Activated B cell treated with CpG ODN at 0.5 μM for 24 hours (primary cell): ENCODE measurements around the gene MAP3K10. TPM values are rescaled to one million over a fixed set of nuclear protein-coding genes. Genes with fewer than 3 reads are reported as not detected.

ENCODE experiments used
- ATAC-seq: fragments of 200-7000 bp; cut with Tn5 transposase; one replicate; pipeline ENCODE4 v1.10.0; 2021; ENCODE audit warnings: low read depth, mild to moderate bottlenecking, moderate library complexity
- CTCF ChIA-PET: fragments of 350-600 bp; sonication (Branson Sonifier 250); formaldehyde crosslinking; loops from one replicate; lab custom pipeline; 2021; ENCODE audit warnings: antibody characterized with exemption; lab: Charles Lee
- POLR2A ChIA-PET: fragments of 350-600 bp; sonication (Branson Sonifier 250); formaldehyde crosslinking; loops from one replicate; lab custom pipeline; 2021; ENCODE audit warnings: antibody characterized with exemption; lab: Charles Lee
- DNase-seq: peaks from one replicate; pipeline ENCODE4 v3.0.0; 2022
- H3K27ac Mint-ChIP-seq: one replicate; pipeline ENCODE4 v1.8.0; 2020; ENCODE audit warnings: mixed read lengths
- H3K27me3 Mint-ChIP-seq: one replicate; pipeline ENCODE4 v1.8.0; 2021; ENCODE audit warnings: mixed read lengths
- H3K36me3 Mint-ChIP-seq: one replicate; pipeline ENCODE4 v1.8.0; 2021; ENCODE audit warnings: low read depth, mixed read lengths
- H3K4me1 Mint-ChIP-seq: one replicate; pipeline ENCODE4 v1.8.0; 2021; ENCODE audit warnings: mixed read lengths
- H3K4me3 Mint-ChIP-seq: one replicate; pipeline ENCODE4 v1.8.0; 2020; ENCODE audit warnings: mild to moderate bottlenecking, mixed read lengths
- H3K9me3 Mint-ChIP-seq: one replicate; pipeline ENCODE4 v1.8.0; 2020; ENCODE audit warnings: mixed read lengths
- intact Hi-C: fragments of 100-400 bp; cut with micrococcal nuclease; formaldehyde crosslinking; loops from one replicate; pipeline ENCODE4 v1.15.1; 2024
- total RNA-seq: library from RNA; stranded (reverse); gene quantifications from 2 replicates; pipeline ENCODE4 v1.2.3, GENCODE V29; 2022
- TF ChIP-seq, protein P1 (sequence below): fragments of 200-600 bp; IDR thresholded peaks from one replicate; pipeline ENCODE4 v1.8.0; 2022; ENCODE audit warnings: antibody characterized with exemption, mild to moderate bottlenecking

Gene MAP3K10
- total RNA-seq, result 16.4 and 20.5 TPM in 2 replicates

- DNase-seq (peak; percentile 83), ATAC-seq (peak; percentile 89)
- Mint-ChIP-seq H3K27ac (peak within 1 kb of the TSS; percentile 86), H3K4me1 (peaks cover 31% of the 10 kb centered on the region), H3K4me3 (peak within 1 kb of the TSS; percentile 90), H3K9me3 (no peaks in the 10 kb centered on the region), H3K36me3 (no peaks in the 10 kb centered on the region), H3K27me3 (no peaks in the 10 kb centered on the region)
- TF ChIP-seq, protein P1, sequence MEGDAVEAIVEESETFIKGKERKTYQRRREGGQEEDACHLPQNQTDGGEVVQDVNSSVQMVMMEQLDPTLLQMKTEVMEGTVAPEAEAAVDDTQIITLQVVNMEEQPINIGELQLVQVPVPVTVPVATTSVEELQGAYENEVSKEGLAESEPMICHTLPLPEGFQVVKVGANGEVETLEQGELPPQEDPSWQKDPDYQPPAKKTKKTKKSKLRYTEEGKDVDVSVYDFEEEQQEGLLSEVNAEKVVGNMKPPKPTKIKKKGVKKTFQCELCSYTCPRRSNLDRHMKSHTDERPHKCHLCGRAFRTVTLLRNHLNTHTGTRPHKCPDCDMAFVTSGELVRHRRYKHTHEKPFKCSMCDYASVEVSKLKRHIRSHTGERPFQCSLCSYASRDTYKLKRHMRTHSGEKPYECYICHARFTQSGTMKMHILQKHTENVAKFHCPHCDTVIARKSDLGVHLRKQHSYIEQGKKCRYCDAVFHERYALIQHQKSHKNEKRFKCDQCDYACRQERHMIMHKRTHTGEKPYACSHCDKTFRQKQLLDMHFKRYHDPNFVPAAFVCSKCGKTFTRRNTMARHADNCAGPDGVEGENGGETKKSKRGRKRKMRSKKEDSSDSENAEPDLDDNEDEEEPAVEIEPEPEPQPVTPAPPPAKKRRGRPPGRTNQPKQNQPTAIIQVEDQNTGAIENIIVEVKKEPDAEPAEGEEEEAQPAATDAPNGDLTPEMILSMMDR, result no peak
- POLR2A ChIA-PET, result interaction anchor here (0.6 to 1.4 kb wide), 11 partner anchors 15 to 839 kb away, joined by 3 to 14 read pairs (median 5); partner anchors contain the start of genes AKT2, PSMC4, ZNF780A and ZNF780B
- intact Hi-C loops, result loop anchor here (1.0 to 2.0 kb wide), 5 partner anchors 26 to 220 kb away; partner anchors contain the start of genes AKT2, C19orf47, PLD3 and PSMC4
- CTCF ChIA-PET, result interaction anchor here (0.7 to 1.2 kb wide), 2 partner anchors 47 to 1416 kb away, joined by 4 to 5 read pairs; no protein-coding TSS in a partner anchor
Observed at GRCh38 chr19:40190891-40191835, at the start of gene MAP3K10. MAP3K10 (plus strand) TSS chr19:40191426; CDS start chr19:40192032, 606 bp downstream.

- Mint-ChIP-seq H3K27me3 (peaks cover 2% of the 10 kb centered on the region), H3K36me3 (no peaks in the 10 kb centered on the region), H3K9me3 (no peaks in the 10 kb centered on the region), H3K27ac (no peak overlapping the region), H3K4me1 (peaks cover 48% of the 10 kb centered on the region), H3K4me3 (no peak overlapping the region)
- DNase-seq (no peak), ATAC-seq (no peak)
- TF ChIP-seq, protein P1, result no peak
- intact Hi-C loops, result loop anchor here (10.0 kb wide), 1 partner anchor 143 kb away; the partner anchor contains the start of gene AKT2
- ChIA-PET POLR2A (interaction anchor here (0.6 to 1.1 kb wide), 2 partner anchors 24 to 48 kb away, joined by 3 to 4 read pairs; no protein-coding TSS in a partner anchor), CTCF (interaction anchor here (0.6 to 3.9 kb wide), 5 partner anchors 21 to 493 kb away, joined by 3 to 29 read pairs (median 24); partner anchors contain the start of gene TTC9B)
Observed at GRCh38 chr19:40141551-40141950, 49.7 kb upstream of the MAP3K10 start.

DNA sequence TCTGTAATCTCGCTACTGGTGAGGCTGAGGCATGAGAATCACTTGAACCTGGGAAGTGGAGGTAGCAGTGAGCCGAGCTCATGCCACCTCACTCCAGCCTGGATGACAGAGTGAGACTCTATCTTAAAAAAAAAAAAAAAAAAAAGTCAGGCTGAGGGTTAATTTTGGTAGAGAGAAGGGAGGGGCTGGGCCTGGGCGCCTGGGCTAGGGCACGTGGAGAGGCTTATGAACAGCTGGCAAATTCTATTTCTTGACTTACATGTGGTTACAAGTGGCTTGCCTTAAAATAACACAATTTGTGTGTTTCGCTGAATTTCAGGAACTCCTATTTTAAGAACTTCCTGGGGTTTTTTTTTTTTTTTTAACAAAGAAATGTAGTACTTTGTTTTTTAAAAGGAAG lies 47.6 kb upstream of the MAP3K10 start:
- Mint-ChIP-seq H3K9me3 (no peaks in the 10 kb centered on the region), H3K4me3 (peak overlapping the region; percentile 48), H3K36me3 (no peaks in the 10 kb centered on the region), H3K4me1 (peaks cover 62% of the 10 kb centered on the region), H3K27ac (peak overlapping the region; percentile 65), H3K27me3 (no peaks in the 10 kb centered on the region)
- intact Hi-C loops, result loop anchor here (10.0 kb wide), 1 partner anchor 141 kb away; the partner anchor contains the start of gene AKT2
- CTCF ChIA-PET, result interaction anchor here (0.6 to 2.1 kb wide), 6 partner anchors 22 to 277 kb away, joined by 3 to 5 read pairs (median 4); partner anchors contain the start of gene MAP3K10
- peak; percentile 69 for ATAC-seq
- POLR2A ChIA-PET, result interaction anchor here (0.6 to 2.0 kb wide), 6 partner anchors 20 to 699 kb away, joined by 3 to 7 read pairs (median 5); no protein-coding TSS in a partner anchor
- TF ChIP-seq, protein P1, result no peak
- DNase-seq, result no peak

DNA sequence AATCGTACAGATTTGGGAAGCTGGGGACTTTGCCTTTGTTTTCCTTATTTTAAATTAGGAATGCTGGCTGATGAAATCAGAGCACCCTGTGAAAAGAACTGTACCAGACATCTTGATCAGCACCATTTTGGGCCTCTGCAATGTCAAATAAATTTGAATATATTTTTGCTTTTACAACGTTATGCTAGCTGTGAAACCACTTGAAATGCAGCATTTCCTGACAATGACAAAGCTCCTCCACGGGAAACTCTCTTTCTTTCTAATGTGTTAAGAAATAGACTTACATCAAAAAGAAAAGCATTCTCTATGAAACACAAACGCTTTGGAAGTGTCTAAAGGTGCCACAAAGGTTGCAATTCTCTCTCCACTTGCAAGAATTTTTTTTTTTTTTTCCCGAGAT lies 47.1 kb upstream of the MAP3K10 start:
- no peaks in the 10 kb centered on the region for H3K27me3 Mint-ChIP-seq
- ChIA-PET POLR2A (interaction anchor here (0.6 to 2.0 kb wide), 7 partner anchors 20 to 699 kb away, joined by 3 to 7 read pairs (median 5); no protein-coding TSS in a partner anchor), CTCF (interaction anchor here (0.6 to 2.1 kb wide), 6 partner anchors 22 to 277 kb away, joined by 3 to 5 read pairs (median 4); partner anchors contain the start of gene MAP3K10)
- no peak for DNase-seq
- no peaks in the 10 kb centered on the region for H3K9me3 Mint-ChIP-seq
- no peak for ATAC-seq
- H3K36me3 Mint-ChIP-seq, result no peaks in the 10 kb centered on the region
- TF ChIP-seq, protein P1, result no peak
- H3K4me1 Mint-ChIP-seq, result peaks cover 62% of the 10 kb centered on the region
- peak overlapping the region; percentile 52 for H3K4me3 Mint-ChIP-seq
- H3K27ac Mint-ChIP-seq, result peak overlapping the region; percentile 65
- intact Hi-C loops, result loop anchor here (10.0 kb wide), 1 partner anchor 141 kb away; the partner anchor contains the start of gene AKT2
